B cell (primary cell): ENCODE results near the gene FARP1. TPM values are rescaled to one million over a fixed set of nuclear protein-coding genes. Genes with fewer than 3 reads are reported as not detected.

Source experiments
- ATAC-seq: fragments of 200-7000 bp; cut with Tn5 transposase; one replicate; pipeline ENCODE4 v1.10.0; 2021; ENCODE audit warnings: low read depth, mild to moderate bottlenecking, moderate number of reproducible peaks, moderate library complexity
- CTCF ChIA-PET: fragments of 350-600 bp; sonication (Branson Sonifier 250); formaldehyde crosslinking; loops from one replicate; lab custom pipeline; 2021; ENCODE audit warnings: antibody characterized with exemption, inconsistent platforms; lab: Charles Lee
- POLR2A ChIA-PET: fragments of 350-600 bp; sonication (Branson Sonifier 250); formaldehyde crosslinking; loops from one replicate; lab custom pipeline; 2021; ENCODE audit warnings: antibody characterized with exemption; lab: Charles Lee
- DNase-seq: peaks from one replicate; pipeline ENCODE4 v3.0.0; 2013
- H2AFZ ChIP-seq: 2 replicates; pipeline ENCODE4 v1.6.1; 2012; ENCODE audit warnings: mild to moderate bottlenecking, low read depth, low read length; ENCODE audit not compliant: insufficient read depth, poor library complexity, severe bottlenecking
- H3K27ac ChIP-seq, 2 donors: 1 replicate in 1 of 2; 2 replicates in 1 of 2; pipeline ENCODE4 v1.5.1; 2012 to 2013; ENCODE audit warnings: low read length in 2 of 2, mild to moderate bottlenecking in 2 of 2, moderate library complexity in 1 of 2
- H3K27me3 ChIP-seq, 4 experiments: fragments of 200-600 bp in 1 of 4; sonication (generic) in 1 of 4; replicated peaks in 1 of 4; 1 replicate in 2 of 4; 2 replicates in 2 of 4; pipeline versions ENCODE4 v1.6.1 to v1.7.0; 2013 to 2016; ENCODE audit warnings: low read length in 3 of 4, mild to moderate bottlenecking in 2 of 4, mixed read lengths in 1 of 4, moderate library complexity in 1 of 4; ENCODE audit not compliant: insufficient read depth in 4 of 4, control insufficient read depth in 3 of 4; ENCODE audit errors: control extremely low read depth in 1 of 4
- H3K36me3 ChIP-seq, 2 experiments: replicated peaks in 1 of 2; 1 replicate in 1 of 2; 2 replicates in 1 of 2; pipeline versions ENCODE4 v1.6.1 to v1.7.1; 2013; ENCODE audit warnings: low read length in 1 of 2; ENCODE audit not compliant: insufficient read depth in 2 of 2, control insufficient read depth in 1 of 2; ENCODE audit errors: control extremely low read depth in 1 of 2, extremely low read depth in 1 of 2
- H3K4me1 ChIP-seq, 2 donors: fragments of 200-600 bp in 1 of 2; sonication (generic) in 1 of 2; 1 replicate in 1 of 2; 2 replicates in 1 of 2; pipeline versions ENCODE4 v1.5.1 to v1.6.1; 2013 to 2017; ENCODE audit warnings: low read length in 2 of 2; ENCODE audit not compliant: control insufficient read depth in 2 of 2, insufficient read depth in 2 of 2
- H3K4me2 ChIP-seq: replicated peaks from 2 replicates; pipeline ENCODE3; 2012; ENCODE audit warnings: mild to moderate bottlenecking, low read depth, low read length; ENCODE audit not compliant: poor library complexity, severe bottlenecking
- H3K4me3 ChIP-seq, 5 experiments: fragments of 200-600 bp in 1 of 5; sonication (generic) in 1 of 5; 1 replicate in 3 of 5; 2 replicates in 2 of 5; pipeline versions ENCODE4 v1.5.1 to v1.7.0; 2011 to 2016; ENCODE audit warnings: low read length in 4 of 5, mild to moderate bottlenecking in 4 of 5, low read depth in 2 of 5, control low read depth in 1 of 5, moderate library complexity in 1 of 5; ENCODE audit not compliant: insufficient read depth in 1 of 5; ENCODE audit errors: control extremely low read depth in 1 of 5, extremely low read depth in 1 of 5
- H3K79me2 ChIP-seq: fragments of 200-600 bp; sonication (generic); one replicate; pipeline ENCODE4 v1.6.0; 2016; ENCODE audit warnings: low read length; ENCODE audit not compliant: control insufficient read depth, insufficient read depth
- H3K9ac ChIP-seq: fragments of 200-600 bp; sonication (generic); 2 replicates; pipeline ENCODE4 v1.6.1; 2017; ENCODE audit warnings: mild to moderate bottlenecking, low read length, moderate library complexity
- H3K9me3 ChIP-seq, 3 donors: one replicate each; pipeline versions ENCODE4 v1.6.1 to v1.7.1; 2013; ENCODE audit warnings: low read length in 2 of 3; ENCODE audit not compliant: control insufficient read depth in 2 of 3, insufficient read depth in 1 of 3; ENCODE audit errors: control extremely low read depth in 1 of 3
- H4K20me1 ChIP-seq: 2 replicates; pipeline ENCODE4 v1.6.0; 2012; ENCODE audit warnings: mild to moderate bottlenecking, low read length; ENCODE audit not compliant: insufficient read depth, control insufficient read depth, poor library complexity, severe bottlenecking
- H3K27ac Mint-ChIP-seq: one replicate; pipeline ENCODE4 v1.8.0; 2021; ENCODE audit warnings: mixed read lengths
- H3K27me3 Mint-ChIP-seq: one replicate; pipeline ENCODE4 v1.8.0; 2021; ENCODE audit warnings: mixed read lengths
- H3K4me1 Mint-ChIP-seq: one replicate; pipeline ENCODE4 v1.8.0; 2021; ENCODE audit warnings: mixed read lengths
- H3K4me3 Mint-ChIP-seq: one replicate; pipeline ENCODE4 v1.8.0; 2021; ENCODE audit warnings: mixed read lengths
- H3K9me3 Mint-ChIP-seq: one replicate; pipeline ENCODE4 v1.8.0; 2022; ENCODE audit warnings: mixed read lengths; ENCODE audit not compliant: insufficient read depth
- EZH2 ChIP-seq: IDR thresholded peaks from 2 replicates; pipeline ENCODE4 v1.6.1; 2012; ENCODE audit warnings: borderline replicate concordance, low read depth, mild to moderate bottlenecking, moderate library complexity, low read length; ENCODE audit not compliant: insufficient read depth, poor library complexity, severe bottlenecking
- WGBS: methylation state at CpG from one replicate; pipeline ENCODE4 v1.1.5; 2013; ENCODE audit warnings: missing lambda C conversion rate; ENCODE audit not compliant: insufficient coverage; 5-methylcytosine and 5-hydroxymethylcytosine counted together
- intact Hi-C: fragments of 100-400 bp; cut with micrococcal nuclease; formaldehyde crosslinking; loops from one replicate; pipeline ENCODE4 v1.10.0; 2022
- polyA plus RNA-seq: library from polyadenylated mRNA; depleted of rRNA; stranded (reverse); fragments of >200 nt; gene quantifications from 2 replicates; pipeline ENCODE4 v1.2.3, GENCODE V29; 2012
- total RNA-seq, 2 donors: library from RNA; stranded (reverse); fragments of 120-200 nt in 1 of 2; gene quantifications; 1 replicate in 1 of 2; 2 replicates in 1 of 2; pipeline versions ENCODE4 v1.2.3 to v1.2.4, GENCODE V29; 2013 to 2022
- TF ChIP-seq, protein P1 (sequence below): fragments of 200-600 bp; IDR thresholded peaks from one replicate; pipeline ENCODE4 v1.8.0; 2022; ENCODE audit warnings: antibody characterized with exemption, mild to moderate bottlenecking

FARP1 gene
- total and polyA plus RNA-seq, 2 donors (not counting 1 experiment from before 2014, with no cell fraction given): 0.15 to 1.5 TPM

DNA sequence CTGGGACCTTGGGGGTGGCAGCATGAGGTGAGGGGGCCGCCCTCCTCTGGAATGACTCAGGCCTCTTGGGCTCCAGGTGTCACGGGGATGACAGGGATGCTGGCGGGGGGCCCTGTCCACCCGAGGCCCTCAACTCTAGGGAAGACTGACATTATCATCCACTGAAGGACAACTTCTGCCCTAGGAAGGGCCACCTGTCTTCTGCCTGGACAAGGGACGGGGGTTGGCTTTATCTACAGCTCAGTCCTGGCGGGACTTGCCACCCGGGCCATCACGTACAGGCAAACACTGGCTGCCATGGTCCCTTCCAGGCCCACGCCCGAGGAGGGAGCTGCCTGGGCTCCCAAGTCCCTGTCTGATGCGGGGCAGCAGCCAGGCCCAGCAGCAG lies 303.3 kb downstream of the FARP1 start:
- no peak overlapping the region for H3K4me2 ChIP-seq
- Mint-ChIP-seq H3K4me1 (peaks cover 11% of the 10 kb centered on the region), H3K4me3 (no peak overlapping the region), H3K27ac (no peak overlapping the region), H3K27me3 (no peaks in the 10 kb centered on the region), H3K9me3 (no peaks in the 10 kb centered on the region)
- intact Hi-C loops: loop anchor here (10.0 kb wide), 1 partner anchor 129 kb away; the partner anchor contains the start of gene STK24
- H3K27me3 ChIP-seq: no peaks in the 10 kb centered on the region
- ChIA-PET CTCF (interaction anchor here (0.6 to 8.6 kb wide), 26 partner anchors 9 to 590 kb away, joined by 3 to 268 read pairs (median 6); partner anchors contain the start of gene STK24), POLR2A (no interaction called here)
- H3K27ac ChIP-seq: peak overlapping the region; percentile 52 to 69
- H3K4me3 ChIP-seq: no peak overlapping the region
- DNase-seq: peak; percentile 21
- no peak overlapping the region for H3K9ac ChIP-seq
- TF ChIP-seq, protein P1, sequence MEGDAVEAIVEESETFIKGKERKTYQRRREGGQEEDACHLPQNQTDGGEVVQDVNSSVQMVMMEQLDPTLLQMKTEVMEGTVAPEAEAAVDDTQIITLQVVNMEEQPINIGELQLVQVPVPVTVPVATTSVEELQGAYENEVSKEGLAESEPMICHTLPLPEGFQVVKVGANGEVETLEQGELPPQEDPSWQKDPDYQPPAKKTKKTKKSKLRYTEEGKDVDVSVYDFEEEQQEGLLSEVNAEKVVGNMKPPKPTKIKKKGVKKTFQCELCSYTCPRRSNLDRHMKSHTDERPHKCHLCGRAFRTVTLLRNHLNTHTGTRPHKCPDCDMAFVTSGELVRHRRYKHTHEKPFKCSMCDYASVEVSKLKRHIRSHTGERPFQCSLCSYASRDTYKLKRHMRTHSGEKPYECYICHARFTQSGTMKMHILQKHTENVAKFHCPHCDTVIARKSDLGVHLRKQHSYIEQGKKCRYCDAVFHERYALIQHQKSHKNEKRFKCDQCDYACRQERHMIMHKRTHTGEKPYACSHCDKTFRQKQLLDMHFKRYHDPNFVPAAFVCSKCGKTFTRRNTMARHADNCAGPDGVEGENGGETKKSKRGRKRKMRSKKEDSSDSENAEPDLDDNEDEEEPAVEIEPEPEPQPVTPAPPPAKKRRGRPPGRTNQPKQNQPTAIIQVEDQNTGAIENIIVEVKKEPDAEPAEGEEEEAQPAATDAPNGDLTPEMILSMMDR: no peak
- TF ChIP-seq EZH2: no peak
- ATAC-seq: no peak
- H3K79me2 ChIP-seq: no peaks in the 10 kb centered on the region
- H3K36me3 ChIP-seq: peaks cover 0 to 12% of the 10 kb centered on the region in 2 experiments
- H3K9me3 ChIP-seq: no peaks in the 10 kb centered on the region
- peaks cover 5% of the 10 kb centered on the region for H4K20me1 ChIP-seq
- peaks cover 9 to 12% of the 10 kb centered on the region in 2 donors for H3K4me1 ChIP-seq
- 84% methylated on average over 11 of the region's 11 CpGs for WGBS
- H2AFZ ChIP-seq: no peak overlapping the region

DNA sequence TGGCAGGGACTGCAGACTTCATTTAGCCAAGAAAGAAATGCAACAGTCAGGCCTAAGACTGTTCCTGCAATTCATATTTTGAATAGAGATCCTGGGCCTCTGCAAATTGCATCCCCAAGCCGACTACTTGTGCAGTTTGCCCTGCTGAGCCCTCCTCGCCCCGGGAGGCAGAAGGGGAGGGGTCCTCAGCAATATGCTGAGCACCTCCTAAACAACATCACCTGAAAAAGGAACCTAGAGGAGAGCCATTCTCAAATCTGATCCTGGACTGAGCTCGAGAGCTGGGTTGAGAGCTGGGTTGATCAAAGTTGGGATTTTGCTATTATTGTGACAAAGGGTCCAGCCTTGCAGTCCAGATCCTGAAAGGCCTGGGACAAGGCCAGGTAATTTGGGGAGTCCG lies 304.2 kb downstream of the FARP1 start:
- no peak for TF ChIP-seq EZH2
- TF ChIP-seq, protein P1: no peak
- no peak for DNase-seq
- CTCF ChIA-PET: interaction anchor here (0.9 to 8.6 kb wide), 12 partner anchors 9 to 396 kb away, joined by 3 to 268 read pairs (median 10); no protein-coding TSS in a partner anchor
- Histone ChIP-seq H3K4me1 (peaks cover 9 to 12% of the 10 kb centered on the region in 2 donors), H3K27me3 (no peaks in the 10 kb centered on the region), H3K4me3 (no peak overlapping the region), H2AFZ (no peak overlapping the region), H3K27ac (no peak overlapping the region), H3K79me2 (no peaks in the 10 kb centered on the region), H3K9ac (no peak overlapping the region), H4K20me1 (peaks cover 5% of the 10 kb centered on the region), H3K9me3 (no peaks in the 10 kb centered on the region), H3K4me2 (no peak overlapping the region), H3K36me3 (peaks cover 0 to 20% of the 10 kb centered on the region in 2 experiments)
- WGBS: 100% methylated on average over 4 of the region's 5 CpGs
- intact Hi-C loops: loop anchor here (10.0 kb wide), 1 partner anchor 128 kb away; the partner anchor contains the start of gene STK24
- Mint-ChIP-seq H3K27me3 (no peaks in the 10 kb centered on the region), H3K4me3 (no peak overlapping the region), H3K4me1 (peaks cover 11% of the 10 kb centered on the region), H3K27ac (peak overlapping the region; percentile 46), H3K9me3 (no peaks in the 10 kb centered on the region)
- ATAC-seq: no peak
- POLR2A ChIA-PET: interaction anchor here (0.6 kb wide), 1 partner anchor 91 kb away, joined by 7 read pairs; no protein-coding TSS in a partner anchor
